ENCODE data around the gene AKR1C1.
A peak's percentile ranks its signal among the peaks of the same experiment; 100 is the strongest.
"Not testable (repeated sequence)": the region's sequence is repeated elsewhere in the genome, so short reads cannot be mapped to it uniquely, and the experiment has no call there.

The AKR1C1 gene

DNA sequence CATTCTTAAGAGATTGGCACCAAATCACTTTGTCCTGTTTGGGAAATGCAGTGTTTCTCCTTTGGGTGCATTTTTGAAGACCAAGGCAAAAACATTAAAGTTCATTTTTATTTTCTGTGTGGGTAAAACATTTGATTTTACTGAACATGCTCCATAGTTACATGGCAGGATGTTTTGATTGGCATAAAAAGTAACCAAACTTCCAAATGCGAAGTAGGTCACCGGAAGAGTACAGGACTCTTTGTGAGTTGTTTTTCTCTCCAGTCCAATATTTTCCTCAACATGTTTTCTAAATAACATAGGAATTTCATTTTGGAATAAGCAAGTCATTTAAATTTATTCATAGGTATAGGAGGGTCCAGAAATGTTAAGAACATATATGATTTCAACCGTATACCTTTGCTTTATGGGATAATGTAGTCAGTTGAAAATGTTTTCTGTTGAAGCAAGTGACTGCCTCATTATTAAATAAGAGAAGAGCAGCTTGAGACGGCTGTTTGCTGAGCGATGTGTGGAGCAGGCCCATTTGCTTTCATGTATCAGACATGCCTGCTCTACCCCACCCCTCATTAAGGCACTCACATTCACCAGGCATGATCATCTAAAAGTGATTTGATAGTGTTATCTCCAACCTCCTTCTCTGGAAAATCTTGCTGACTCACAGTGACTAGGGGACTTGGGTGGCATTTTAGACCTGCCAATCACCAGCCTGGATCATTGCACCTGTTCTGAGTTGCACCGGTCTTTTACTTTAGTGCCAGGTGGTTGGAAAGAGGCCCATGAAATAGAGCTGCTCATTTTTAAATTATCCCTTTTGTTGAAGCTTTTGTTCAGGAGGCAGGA is 56.8 kb downstream of the AKR1C1 start:
- peak; percentile 95 for DNase-seq

DNA sequence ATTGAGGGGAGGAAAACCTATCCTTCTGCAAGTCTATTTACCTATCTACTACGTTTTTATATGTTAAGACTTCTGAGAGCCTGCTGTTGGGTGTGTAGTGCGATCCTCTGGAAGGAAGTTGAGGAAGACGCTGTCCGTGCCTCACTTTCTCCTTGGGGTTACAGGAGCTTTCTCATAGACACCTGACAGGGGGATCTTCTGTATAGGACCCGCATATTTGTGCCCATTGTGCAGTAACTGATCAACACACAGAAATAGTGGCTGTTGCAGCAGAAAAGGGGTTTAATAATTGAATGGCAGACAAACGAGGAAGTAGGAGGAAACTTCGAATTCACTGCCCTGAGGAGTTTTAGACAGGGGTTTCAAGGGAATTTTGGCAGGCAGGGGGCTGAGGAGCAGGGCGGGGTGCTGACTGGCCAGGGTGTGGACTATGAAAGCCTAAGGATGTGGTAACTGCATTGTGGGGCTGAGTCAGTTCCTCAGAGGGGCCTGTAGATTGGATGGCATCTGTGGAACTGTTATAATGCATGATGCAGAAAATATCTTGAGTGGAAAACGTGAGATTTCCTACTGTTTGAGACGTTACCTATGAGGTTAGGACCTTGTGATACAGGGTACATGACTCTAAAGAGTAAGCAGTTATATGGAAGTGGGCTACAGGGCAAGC is 58.5 kb downstream of the AKR1C1 start:
- not testable (repeated sequence) for DNase-seq

DNA sequence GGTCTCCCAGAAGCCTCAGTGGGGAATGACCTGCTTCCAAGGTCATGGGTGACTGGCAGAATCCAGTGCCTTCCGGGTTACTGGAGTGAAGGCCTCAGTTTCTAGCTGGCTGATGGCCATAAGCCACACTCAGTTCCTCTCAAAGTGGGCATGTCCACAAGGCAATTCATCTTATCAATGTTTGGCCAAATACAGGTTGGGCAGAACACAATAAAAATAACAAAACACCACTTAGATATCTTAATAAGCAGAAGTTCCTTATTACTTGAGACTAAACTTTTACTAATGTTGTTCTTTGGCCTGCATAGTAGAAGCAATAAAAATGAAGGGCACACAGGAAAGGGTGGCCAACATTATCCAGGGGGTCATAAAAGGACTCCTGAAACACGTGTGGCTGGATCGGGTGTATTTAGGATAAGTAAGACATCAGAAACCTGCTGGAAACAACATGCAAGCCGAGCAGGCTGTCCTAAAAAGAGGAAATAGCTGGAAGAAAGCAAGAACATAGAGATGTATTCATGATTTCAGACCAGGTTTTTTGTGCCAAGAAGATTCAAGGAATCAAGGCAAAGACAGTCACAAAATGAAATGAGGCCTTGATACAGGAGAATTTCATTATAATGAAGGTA is 60.1 kb downstream of the AKR1C1 start:
- DNase-seq: no peak

DNA sequence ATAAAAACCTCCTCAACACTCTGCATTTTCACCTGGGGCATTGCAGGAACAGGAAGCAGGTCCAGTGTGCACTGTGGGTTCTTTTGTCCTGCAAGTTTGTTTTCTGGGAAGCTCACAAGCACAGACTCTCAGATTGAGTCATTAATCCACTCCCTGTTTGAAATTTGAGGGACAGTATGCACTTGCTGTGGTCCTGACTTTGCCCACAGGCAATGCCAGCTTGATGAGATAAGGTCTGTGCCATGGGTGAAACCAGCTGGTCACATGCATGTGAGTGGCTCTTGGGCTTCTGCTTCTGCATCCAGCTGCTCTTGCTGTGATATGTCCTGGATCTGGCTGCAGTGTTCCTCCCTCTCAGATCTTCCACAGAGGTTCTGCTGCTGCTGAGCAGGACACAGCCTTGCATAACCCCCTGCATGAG is 62.3 kb downstream of the AKR1C1 start:
- not testable (repeated sequence) for DNase-seq

DNA sequence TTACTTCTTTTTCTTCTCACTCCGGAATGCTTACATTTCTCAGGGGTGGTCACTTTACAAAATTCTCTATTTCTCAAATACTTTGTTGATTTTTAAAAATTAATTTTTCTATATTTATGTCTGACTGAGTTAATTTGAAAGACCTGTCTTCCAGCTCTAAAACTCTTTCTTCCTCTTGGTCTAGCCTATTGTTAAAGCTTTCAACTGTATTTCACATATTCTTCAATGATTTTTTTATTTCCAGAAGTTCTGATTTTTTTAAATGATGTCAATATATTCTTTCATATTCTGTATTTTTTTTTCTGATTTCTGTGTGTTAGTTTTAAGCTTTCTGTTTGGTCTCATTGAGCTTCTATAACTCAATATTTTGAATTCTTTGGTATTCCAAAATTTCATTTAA is 67.8 kb downstream of the AKR1C1 start:
- DNase-seq: no peak

DNA sequence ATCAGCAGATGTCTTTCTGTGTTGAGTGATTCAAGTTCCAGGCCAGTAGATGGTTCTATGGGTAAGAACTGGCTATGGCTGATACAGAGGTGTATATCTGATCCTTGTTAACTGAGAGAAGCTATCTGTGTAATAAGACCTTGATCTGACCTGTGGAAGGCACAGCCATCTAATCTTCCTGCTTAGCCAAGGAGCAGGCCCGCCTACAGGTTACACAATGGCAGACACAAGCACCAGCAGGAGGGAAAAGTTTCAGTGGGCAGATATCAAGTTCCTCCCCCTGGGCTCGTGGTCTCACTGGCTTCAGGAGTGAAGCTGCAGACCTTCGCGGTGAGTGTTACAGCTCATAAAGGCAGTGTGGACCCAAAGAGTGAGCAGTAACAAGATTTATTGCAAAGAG is 68.4 kb downstream of the AKR1C1 start:
- not testable (repeated sequence) for DNase-seq

DNA sequence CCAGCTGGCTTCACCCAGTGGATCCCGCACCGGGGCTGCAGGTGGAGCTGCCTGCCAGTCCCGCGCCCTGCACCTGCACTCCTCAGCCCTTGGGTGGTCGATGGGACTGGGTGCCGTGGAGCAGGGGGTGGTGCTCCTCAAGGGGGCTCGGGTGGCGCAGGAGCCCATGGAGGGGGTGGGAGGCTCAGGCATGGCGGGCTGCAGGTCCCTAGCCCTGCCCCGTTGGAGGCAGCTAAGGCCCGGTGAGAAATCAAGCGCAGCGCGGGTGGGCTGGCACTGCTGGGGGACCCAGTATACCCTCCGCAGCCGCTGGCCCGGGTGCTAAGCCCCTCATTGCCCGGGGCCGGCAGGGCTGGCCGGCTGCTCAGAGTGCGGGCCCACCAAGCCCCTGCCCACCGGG is 69.2 kb downstream of the AKR1C1 start:
- DNase-seq: not testable (repeated sequence)

Measured in NCI-H1436 (cell line).